Activated naive CD4-positive, alpha-beta T cell treated with Interleukin-2 at 50 U/mL for 16 hours (primary cell): ENCODE results near the gene FRY.
A peak's percentile ranks its signal among the peaks of the same experiment; 100 is the strongest.

Experiments used
- DNase-seq: peaks from one replicate; pipeline ENCODE4 v3.0.0-alpha.2; 2020

Gene FRY

DNA sequence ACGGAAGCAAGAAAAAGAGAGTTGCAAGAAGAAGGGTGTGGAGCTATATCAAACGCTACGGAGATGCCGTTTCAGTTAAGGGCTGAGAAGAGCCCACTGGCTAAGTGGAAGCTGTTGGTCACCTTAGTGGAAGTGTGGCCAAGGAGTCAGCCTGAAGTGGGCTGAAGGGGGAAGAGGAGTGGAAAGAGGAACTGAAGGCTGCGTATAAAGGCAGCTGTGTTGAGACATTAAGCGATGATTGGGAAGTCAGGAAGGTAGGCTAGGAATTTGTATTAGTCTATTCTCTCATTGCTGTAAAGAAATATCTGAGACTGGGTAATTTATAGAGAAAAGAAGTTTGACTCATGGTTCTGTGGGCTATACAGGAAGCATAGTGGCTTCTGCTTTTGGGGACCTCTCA is 14.1 kb upstream of the FRY start:
- no peak for DNase-seq

- peak; percentile 9 for DNase-seq
Observed at GRCh38 chr13:32019612-32020233, 11.9 kb upstream of the FRY start.

GRCh38 chr13:32021785-32022184 is 9.8 kb upstream of the FRY start:
- no peak for DNase-seq

GRCh38 chr13:32022311-32022710 is 9.3 kb upstream of the FRY start:
- no peak for DNase-seq

GRCh38 chr13:32023096-32023495 is 8.5 kb upstream of the FRY start:
- DNase-seq: no peak

DNA sequence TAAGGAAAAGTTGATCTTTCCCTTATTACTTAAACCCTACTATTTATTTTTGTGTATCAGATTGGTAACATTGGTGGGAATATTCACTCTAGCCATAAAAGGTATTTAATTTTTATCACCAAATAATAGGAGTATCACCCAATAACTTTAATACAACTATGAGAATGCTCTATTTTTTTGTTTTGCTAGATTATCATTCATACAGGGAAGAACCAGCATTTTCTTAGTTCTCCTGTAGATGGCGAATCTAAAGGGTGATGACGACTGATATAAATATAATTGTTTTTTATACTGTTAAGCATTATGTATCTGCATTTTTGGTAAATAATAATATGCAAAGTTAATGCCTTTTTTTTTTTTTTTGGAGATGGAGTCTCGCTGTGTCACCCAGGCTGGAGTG is 7.9 kb upstream of the FRY start:
- no peak for DNase-seq

GRCh38 chr13:32024750-32025149 is 6.8 kb upstream of the FRY start:
- no peak for DNase-seq

GRCh38 chr13:32025730-32026129 is 5.8 kb upstream of the FRY start:
- no peak for DNase-seq

GRCh38 chr13:32026623-32027022 is 5.0 kb upstream of the FRY start:
- no peak for DNase-seq

GRCh38 chr13:32028711-32029110 is 2.9 kb upstream of the FRY start:
- no peak for DNase-seq

DNA sequence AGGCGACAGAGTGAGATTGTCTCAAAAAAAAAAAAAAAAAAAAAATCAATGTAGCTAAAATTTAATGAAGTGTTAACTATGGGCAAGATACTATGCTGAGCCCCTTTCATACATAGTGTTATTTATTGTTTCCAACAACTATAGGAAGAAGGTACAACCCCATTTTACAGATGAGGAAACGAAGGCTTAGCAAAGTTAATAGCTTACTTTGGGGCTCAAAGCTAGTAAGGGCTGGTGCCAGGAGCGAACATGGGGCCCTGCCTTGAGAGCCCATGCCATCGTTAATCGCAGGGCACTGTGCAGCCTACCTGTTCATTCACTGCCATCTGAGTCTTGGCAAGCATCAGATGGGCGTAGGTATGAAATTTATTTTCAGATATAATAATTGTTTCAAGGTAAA is 1.9 kb upstream of the FRY start:
- DNase-seq: no peak

GRCh38 chr13:32031815-32032370 is 319 bp downstream of the FRY start:
- no peak for DNase-seq

DNA sequence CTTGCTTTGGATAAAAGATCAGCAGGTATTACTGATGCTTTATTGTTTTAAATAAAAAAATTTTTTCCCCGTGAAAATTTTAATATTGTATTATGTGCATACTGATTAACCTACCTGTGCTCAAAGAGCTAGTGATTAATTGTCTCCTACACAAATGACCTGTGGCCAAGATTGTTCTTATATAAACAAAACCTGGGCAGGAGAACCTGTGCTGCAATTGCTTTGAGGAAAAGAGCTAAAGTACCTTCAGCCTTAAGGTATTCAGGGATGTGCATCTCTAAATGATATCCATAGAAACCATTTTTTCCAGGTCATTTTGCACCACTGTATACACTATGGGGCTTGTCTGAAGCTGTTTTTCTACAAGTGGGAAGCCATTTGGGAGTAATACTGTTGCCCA is 1.2 kb downstream of the FRY start:
- no peak for DNase-seq

DNA sequence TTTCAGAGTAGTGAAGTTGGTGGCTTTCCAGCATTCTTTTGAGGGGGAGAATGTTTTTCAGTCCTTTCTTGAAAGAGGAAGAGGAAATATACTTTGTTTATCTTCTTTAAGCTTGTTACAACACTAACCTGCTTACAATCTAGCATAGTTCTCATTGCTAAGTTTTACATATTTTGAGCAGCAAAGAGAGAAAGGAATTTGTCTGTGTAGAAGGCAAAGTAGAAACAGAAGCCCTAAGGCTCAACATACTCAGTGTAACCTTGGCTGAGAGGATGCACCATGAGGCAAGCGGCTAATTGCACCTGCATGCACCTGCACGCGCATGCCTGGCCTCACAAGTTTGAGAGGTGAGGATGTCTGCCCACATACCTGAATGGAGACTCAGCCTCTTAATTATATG is 2.2 kb downstream of the FRY start:
- no peak for DNase-seq

DNA sequence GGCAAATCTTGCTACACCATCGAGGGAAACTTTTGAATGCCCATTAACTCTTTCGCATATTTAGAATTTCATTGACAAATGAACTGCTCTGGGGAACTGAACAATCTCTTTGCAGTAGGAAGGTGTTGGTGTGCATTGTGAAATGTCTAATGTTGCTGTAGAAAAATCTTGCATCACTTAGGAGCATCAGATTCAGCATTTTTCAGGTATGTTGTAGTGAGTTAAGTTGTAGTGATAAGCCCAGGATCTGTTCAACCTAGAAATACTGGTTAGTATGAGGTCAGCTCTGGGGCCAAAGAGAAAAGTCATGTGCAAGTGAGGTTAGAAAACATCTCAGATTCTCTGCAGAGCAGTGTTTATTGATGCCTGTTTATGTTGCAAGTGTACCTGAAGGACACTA is 4.1 kb downstream of the FRY start:
- DNase-seq: no peak

- no peak for DNase-seq
Observed at GRCh38 chr13:32036126-32036695, 4.6 kb downstream of the FRY start.

DNA sequence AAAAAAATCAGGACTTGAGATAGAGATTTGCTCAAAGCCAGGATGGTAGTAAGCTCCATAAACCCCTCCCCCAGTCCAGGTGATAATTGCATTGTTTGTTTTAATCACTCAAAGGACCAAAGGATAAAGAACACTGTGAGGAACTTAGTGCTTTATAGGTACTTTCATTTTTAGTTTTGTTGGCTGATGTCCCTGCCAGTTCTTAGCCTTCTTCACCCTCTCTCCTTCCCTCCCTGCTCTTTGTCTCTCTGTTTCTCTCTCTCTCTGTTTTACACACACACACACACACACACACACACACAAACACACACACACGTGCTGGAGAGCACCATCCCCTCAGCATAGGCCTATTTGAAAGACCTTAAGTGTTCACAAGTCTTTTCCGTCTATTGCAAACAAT is 5.2 kb downstream of the FRY start:
- DNase-seq: no peak

- no peak for DNase-seq
Observed at GRCh38 chr13:32037471-32037870, 5.9 kb downstream of the FRY start.

- DNase-seq: no peak
Observed at GRCh38 chr13:32038343-32038742, 6.8 kb downstream of the FRY start.

- no peak for DNase-seq
Observed at GRCh38 chr13:32039056-32039455, 7.5 kb downstream of the FRY start.

DNA sequence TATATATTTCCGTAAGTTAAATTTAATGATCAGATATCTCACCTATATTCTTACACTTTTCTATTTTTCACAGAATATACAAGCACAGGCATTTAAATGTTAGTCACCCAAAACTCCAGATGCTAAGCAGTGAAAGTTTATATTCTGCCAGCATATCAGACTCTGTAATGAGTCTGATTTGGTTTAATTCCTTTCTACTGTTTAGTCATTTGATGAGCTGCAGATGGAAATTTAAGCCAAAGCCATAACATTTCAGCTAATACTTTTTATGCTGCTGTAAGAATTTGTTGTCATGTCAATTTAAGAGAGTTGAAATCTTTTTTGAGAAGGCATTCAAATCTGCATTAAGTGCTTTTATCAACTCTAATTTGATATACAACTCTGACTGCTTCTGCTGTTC is 8.0 kb downstream of the FRY start:
- DNase-seq: no peak

- no peak for DNase-seq
Observed at GRCh38 chr13:32040052-32040642, 8.6 kb downstream of the FRY start.

- no peak for DNase-seq
Observed at GRCh38 chr13:32040689-32041088, 9.1 kb downstream of the FRY start.

DNA sequence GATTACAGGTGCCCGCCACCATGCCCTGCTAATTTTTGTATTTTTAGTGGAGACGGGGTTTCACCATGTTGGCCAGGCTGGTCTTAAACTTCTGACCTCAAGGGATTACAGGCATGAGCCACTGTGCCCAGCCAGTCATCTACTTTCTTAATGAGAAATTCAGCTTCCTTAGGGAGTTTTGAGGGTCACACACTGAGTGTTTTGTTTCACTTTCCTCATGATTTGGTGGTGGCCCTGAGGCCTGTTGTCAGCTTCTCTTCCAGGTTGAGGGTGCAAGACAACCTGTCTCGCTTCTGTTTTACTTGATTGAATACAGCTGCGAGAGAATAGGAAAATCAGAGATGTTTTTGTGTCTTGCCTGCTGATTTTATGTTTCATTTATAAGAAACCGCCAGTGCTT is 9.9 kb downstream of the FRY start:
- no peak for DNase-seq

- no peak for DNase-seq
Observed at GRCh38 chr13:32042551-32042950, 11.0 kb downstream of the FRY start.
